ENCODE measurements around the gene PFKFB1.

Gene PFKFB1

GRCh38 chrX:54921427-54922021 is 72.5 kb downstream of the PFKFB1 start:
- peak in 3 of 4 experiments; percentile 4 to 51 (median 18) for DNase-seq

DNA sequence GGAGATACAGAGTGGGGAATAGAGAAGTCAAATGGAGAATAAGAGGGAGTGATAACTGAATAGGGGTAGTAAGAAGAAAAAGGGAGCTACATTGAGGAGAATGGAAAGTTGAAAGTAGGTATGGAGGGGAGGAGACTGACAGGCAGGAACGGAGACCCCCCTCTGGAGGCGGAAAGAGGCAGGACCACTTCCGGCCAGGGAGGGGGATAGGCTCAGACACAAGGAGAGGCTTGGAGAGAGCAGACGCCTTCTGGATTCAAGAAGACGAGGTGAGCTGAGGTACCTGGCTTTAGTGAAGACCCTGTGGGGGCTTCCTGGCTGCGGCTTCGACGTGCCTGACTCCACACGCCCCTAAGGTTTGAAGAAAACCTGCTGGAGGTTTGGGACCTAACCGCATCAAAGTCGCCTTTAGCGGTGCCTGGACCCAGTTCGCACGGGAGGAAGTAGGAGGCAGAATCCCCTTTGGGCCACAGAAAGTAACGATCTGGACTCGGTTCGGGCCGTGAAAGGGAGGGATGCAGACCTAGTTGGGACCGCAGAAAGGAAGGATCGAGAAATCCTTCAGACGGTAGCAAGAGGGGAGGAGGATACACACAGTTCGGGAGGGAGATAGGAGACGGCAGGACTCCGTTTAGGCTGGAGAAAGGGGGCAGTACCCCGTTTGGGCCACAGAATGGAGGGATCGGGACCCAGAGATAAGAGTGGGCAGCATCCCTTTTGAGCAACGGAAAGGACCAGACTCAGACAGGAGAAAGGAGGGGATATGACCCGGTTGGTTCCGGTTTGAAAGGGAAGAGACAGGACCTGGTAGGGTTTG is 73.2 kb downstream of the PFKFB1 start, which contains the start of gene TRO:
TRO (plus strand) TSS at position 215 of the 817 bp plus-strand sequence. CDS start 1,423 bp downstream, outside the sequence.
- no peak for DNase-seq

- DNase-seq = no peak
Measured at GRCh38 chrX:54909941-54910340, 84.0 kb downstream of the PFKFB1 start.

GRCh38 chrX:54894159-54894558 is 99.8 kb downstream of the PFKFB1 start:
- no peak for DNase-seq

GRCh38 chrX:54891573-54891972 is 102.4 kb downstream of the PFKFB1 start:
- DNase-seq = peak in 1 of 4 experiments; percentile 3

DNA sequence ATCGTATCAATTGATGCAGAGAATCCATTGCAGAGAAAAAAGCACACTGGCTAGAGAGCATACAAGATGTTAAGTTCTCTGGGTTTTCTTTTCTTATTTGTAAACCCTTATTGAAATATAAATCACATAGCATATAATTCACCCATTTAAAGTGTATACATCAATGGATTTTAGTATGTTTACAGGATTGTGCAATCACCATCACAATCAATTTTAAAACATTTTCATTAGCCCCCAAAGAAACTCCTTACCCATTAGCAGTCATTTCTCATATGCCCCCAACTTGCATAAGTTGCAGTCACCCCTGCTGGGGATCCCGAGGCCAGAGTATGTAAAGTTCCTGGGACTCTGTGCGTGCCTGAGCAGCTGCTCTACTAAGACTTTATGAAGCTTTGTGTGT is 108.2 kb downstream of the PFKFB1 start:
- DNase-seq = no peak
